HG02981 (cell line): ENCODE results near the gene EVX2.

Source experiments
- ATAC-seq: cut with Tn5 transposase; IDR thresholded peaks from one replicate; pipeline ENCODE4 v1.9.1; 2021; ENCODE audit warnings: mild to moderate bottlenecking, moderate library complexity; ENCODE audit not compliant: unreplicated experiment

EVX2 gene

DNA sequence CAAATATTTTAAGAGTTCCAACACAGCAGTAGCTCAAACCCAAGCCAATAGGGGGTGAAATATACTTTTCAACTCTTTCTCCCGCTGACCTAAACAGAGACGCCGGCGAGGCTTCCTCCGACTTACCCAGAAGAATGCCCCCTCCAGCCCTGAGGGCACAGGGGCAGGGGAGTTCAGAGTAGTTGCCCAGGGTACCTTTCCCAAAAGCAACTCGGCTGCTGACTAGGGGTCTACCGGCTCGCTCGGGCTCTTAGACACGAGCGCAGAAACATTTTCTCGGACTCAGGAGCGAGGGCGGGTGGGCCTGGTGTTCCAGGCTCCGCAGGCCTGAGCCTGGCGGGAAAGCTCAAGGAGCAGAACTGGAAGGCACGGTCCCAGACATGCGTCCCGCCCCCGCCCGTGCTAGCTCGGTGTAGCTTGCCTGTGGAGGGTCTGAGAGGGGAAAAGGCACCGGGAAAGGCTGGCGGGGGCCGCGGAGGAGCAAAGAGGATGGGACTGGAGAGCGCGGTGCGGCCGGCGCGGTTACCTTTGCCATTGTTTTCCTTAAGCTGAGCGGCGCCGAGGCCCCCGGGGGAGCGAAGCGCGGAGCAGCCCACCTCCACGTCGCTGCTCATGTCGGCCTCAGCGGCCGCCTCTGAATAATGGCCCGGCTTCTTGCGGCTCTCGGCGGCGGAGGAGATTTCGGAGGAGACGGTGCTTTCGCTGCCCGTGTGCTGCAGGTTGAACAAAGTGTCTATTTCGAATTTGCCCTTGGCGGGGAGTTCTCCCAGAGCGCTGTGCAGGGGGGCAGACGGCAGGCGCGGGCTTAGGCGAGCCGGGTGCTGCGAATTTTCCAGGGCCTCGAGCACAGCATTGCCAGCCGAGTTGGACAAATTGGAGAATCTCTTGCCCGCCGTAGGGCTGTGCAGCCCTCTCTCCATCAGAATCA, 674 bp downstream of the EVX2 start:
- no peak for ATAC-seq

GRCh38 chr2:176082525-176082823, 1.3 kb downstream of the EVX2 start:
- no peak for ATAC-seq

DNA sequence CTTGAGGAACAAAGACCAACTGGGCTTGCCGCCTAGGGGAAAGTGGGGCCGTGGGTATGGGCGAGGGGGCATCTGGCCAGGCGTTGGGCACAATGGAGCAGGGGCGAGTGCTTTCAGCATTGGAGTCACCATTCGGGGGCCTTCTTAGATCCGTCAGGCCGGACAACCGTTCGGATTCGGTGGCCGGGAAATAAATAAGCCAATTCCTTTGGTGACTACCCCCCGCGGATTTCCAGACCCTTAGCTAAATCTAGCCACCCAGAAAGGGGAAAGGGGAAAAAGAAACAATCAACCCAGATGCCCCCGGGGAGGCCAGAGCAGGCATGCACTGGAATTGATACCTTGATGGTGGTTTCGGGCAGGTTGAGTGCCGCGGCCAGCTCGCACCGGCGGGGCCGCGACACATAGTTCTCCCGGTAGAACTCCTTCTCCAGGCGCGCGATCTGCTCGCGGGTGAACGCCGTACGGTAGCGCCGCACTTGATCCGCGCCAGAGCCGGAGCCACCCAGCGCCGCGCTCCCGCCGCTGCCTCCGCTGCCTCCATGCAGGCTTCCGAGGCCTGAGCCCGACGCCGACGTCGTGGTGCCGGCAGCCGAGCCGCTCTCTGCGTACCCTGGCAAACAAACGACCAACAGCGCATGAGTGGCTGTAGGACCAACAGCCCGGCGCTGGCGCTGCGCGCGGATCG, 1.8 kb downstream of the EVX2 start:
- ATAC-seq: no peak

DNA sequence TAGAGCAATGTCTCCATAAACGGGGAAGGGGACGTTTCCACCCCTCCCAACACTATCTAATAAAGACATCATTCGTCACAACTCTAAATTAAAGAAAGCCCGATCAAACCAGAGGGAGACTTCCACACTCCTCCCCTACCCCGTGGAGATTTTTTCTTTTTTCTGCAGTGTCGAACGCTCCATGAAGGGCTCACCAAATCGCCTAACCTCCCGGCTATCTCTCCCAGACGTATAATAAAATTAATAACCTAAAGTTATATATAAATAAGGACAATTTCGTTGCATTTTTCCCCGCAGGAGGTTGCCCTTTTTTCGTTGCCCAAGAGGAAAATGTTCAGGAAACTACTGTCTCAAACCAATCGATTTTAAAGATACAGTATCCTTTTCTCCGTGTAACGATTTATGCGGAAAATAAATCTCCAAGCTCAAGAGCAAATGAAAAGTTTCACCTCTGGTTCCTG, 2.4 kb downstream of the EVX2 start:
- ATAC-seq: no peak

DNA sequence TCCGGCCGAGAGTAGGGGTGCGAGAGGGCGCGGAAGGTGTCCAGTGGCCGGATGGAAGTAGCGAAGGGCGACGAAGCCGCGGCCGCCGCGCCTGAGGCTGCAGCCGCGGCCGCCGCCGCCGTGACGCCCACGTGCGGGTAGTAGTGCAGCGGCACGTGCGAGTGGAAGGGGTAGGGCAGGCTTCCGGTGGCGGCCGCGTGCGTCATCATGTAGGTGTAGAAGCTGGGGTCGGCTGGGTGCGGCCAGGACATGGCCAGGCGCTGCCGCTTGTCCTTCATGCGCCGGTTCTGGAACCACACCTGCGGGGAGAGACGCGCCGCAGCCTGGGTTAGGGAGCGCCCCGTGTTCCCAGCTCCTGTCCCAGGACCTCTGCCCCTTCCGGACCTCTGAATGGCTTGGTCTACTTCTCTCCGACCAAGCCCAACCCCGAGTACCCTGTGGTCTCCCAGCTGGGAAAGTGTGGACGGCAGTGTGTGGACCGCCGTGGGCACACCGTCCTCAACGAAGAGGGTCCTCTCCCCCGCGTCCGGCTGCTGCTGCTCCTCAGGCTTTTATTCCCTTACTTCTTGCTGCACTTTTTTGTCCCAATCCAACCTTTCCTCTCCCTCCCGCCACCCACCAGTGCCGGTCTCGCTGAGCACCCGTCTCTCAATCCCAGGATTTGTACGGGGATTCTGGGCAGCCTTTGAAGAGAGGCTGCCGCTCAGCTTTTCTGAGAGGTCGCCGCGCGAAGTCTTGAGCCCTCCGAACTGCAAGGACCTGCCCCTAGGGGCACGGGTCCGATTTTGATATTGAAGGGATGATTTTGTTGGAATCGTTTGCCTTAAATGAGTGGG, 3.0 kb downstream of the EVX2 start:
- ATAC-seq: no peak

DNA sequence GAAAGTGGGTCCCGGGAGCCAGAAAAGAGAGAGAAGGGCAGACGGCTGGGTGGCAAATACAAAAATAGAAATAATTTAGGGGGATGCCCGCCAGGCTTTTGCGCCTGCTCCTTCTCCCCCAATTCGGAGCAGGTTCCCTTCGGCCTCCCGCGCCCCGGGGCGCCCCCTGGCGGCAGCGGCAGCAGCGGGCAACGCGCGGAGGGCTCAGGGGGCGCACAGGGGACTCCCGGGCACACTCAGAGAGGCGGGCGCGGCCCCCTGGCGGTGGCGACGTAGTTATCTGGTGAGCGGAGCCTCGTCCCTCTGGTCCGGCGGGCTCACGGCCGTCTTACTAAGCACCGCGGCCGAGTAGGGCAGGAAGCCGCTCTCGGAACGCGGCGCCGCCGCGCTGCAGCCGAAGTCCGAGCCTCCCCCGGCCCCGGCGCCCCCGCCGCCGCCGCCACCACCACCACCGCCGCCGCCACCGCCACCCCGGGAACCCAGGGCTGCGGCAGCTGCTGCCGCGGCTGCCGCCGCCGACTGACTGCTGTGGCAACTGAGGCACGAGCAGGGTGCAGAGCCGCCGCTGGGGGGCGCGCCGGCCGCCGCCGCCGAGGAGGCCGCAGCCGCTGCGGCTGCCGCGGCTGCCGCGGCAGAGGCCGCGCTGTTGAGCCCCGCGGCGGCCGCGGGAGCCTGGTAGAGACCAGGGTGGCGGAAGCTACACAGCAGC, 3.8 kb downstream of the EVX2 start:
- ATAC-seq: no peak

- no peak for ATAC-seq
These were observed 4.4 kb downstream of the EVX2 start for GRCh38 chr2:176079285-176079830.

- ATAC-seq: no peak
These were observed 5.0 kb downstream of the EVX2 start for GRCh38 chr2:176078541-176079284.

- no peak for ATAC-seq
These were observed 7.0 kb downstream of the EVX2 start for GRCh38 chr2:176076796-176077195.

GRCh38 chr2:176076063-176076462, 7.7 kb downstream of the EVX2 start:
- no peak for ATAC-seq

DNA sequence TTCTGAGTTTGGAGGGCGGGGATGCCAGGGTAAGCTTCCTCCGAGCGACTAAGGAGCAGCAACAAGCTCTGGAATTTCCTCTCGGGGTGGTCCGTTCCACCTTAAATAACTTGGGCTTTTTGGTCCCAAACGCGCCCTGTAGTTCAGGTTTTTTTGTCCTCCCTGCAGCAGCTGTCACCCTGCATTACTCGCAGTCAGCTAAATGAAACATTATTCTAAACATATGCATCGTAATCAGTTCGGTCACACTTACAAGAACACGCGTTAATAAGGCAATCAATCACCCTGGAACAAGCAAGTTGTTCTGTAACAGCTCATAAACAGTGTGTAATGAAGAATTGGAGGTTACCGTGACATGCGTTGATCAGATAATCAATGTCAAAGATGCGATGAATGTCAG, 8.3 kb downstream of the EVX2 start:
- no peak for ATAC-seq

DNA sequence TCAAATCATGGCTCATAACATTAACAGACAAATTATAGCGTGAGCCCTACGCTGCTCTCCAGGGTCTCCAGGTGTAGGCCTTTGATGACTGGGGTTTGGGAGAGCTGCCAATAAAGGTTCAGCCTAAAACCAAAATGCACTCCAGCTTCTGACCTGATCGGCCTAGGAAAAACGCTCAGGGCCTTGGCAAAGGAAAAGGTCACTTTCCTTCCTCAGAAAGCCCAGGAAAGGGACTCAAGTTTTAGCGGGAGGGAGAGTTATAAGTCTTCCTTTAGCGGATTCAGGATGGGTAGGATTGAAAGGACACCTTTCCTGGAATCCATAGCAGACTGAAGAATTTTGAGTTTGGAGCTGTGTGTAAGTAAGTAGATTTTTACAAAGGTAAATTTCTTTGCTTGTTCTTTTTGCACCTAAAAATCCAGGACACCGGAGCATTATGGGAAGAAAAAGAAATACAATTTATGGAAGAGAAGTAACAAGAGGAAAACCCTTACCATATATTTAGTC, 8.8 kb downstream of the EVX2 start:
- no peak for ATAC-seq

- ATAC-seq: no peak
These were observed 10.5 kb downstream of the EVX2 start for GRCh38 chr2:176072951-176073904.

- ATAC-seq: no peak
These were observed 11.5 kb downstream of the EVX2 start for GRCh38 chr2:176072292-176072669.

GRCh38 chr2:176071330-176072291, 12.2 kb downstream of the EVX2 start:
- ATAC-seq: no peak

DNA sequence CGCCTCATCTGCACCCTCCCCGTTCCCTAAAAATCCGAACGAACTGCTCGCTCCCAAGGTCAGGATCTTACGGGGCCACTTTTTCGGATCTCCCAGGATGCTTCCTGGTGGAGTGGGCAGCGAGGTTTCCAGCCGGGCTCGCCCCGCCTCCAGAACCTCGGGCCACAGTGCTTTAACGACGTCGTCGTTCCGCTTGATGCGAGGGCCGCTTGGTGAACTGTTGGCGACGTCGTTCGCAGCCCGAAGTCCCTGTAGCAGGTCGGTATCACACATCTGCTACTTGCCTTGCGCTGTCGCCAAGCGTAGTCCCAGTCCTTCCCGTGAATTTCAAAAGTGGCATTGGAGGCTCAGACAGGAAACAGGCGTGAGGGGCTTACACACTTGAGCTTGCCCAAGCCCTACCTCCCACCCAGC, 15.3 kb downstream of the EVX2 start:
- ATAC-seq: no peak
